Measurements from ENCODE around the gene INPP5E.

INPP5E gene

DNA sequence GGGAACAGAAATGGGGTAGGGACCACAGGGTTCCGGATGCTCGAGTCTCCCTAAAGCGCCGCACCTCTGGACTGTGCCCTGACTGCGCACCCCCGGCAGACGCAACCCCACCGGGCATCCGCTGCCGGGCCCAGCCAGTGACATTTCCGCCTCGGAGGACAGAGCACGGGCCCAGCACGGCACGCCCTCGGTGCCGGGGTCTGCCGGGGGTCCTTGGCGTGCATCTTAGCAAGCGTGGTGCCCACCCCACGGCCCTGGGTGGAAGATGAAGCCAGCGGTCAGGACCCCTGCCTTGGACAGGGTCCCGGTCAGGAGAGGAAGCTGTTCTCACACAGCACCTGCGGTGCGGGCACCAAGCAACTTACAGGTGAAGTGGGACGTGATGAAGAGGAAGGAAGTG lies 7.1 kb downstream of the INPP5E start:
- H3K4me1 ChIP-seq (ENCODE audit: control insufficient read depth, insufficient read depth, low read length) = no peaks in the 10 kb centered on the region
- no peaks in the 10 kb centered on the region for H3K9me3 ChIP-seq (ENCODE audit: control insufficient read depth, insufficient read depth, low read depth, low read length)
- peaks cover 0 to 85% of the 10 kb centered on the region in 2 experiments; a peak in 2 of 3 replicates for H3K36me3 ChIP-seq (ENCODE audit: control insufficient read depth in 2 of 2, insufficient read depth in 1 of 2, low read length in 2 of 2)
- H3K4me3 ChIP-seq (ENCODE audit: low read depth, low read length) = no peak overlapping the region
- TF ChIP-seq ZNF549 (tag by site-specific recombination; IDR thresholded peaks at IDR 0.05) = no peak
- TF ChIP-seq ZNF10 (tag by site-specific recombination; IDR thresholded peaks at IDR 0.05) = 0 out of 2 replicates have a peak, but pooled peaks have one; percentile 46
- ChIA-PET POLR2A (no interaction called here), CTCF (interaction anchor here (0.7 kb wide), 1 partner anchor 193 kb away, joined by 3 read pairs; no protein-coding TSS in a partner anchor)
- no peak overlapping the region for H3K27ac ChIP-seq (ENCODE audit: extremely low read depth, low read depth, low read length)

DNA sequence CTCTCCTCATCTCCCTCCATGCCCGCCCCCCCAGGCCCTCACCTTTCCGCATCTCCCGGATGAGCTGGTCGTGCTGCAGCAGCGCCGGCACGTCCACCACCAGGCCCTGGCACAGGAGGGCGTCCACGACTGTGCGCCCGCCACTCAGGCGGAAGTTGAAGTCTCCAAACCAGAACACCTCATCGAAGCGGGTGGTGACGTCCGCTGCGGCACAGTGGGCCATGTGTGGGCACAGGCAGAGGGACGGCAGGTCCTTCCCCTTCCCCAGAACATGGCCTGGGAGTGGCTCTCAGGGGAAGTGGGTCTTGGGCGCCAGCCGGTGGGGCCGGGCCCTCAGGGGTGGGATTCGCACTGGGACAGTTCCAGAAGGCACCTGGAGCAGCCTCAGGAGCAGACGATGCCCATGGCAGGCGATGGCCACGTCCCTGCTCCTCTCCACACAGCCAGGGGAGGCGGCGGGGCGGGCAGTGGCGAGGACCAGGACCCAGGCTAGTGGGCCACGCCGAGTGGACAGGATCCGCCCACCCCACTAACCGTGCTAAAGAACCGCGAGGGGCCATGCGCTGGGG lies 7.8 kb downstream of the INPP5E start:
- Histone ChIP-seq H3K36me3 (ENCODE audit: control insufficient read depth in 2 of 2, insufficient read depth in 1 of 2, low read length in 2 of 2) (peaks cover 0 to 78% of the 10 kb centered on the region in 2 experiments; a peak in 2 of 3 replicates), H3K9me3 (ENCODE audit: control insufficient read depth, insufficient read depth, low read depth, low read length) (no peaks in the 10 kb centered on the region), H3K4me1 (ENCODE audit: control insufficient read depth, insufficient read depth, low read length) (no peaks in the 10 kb centered on the region), H3K27ac (ENCODE audit: extremely low read depth, low read depth, low read length) (no peak overlapping the region), H3K4me3 (ENCODE audit: low read depth, low read length) (no peak overlapping the region)
- ChIA-PET CTCF (no interaction called here), POLR2A (interaction anchor here (0.6 kb wide), 1 partner anchor 45 kb away, joined by 4 read pairs; no protein-coding TSS in a partner anchor)
- TF ChIP-seq PRDM1 (tag by site-specific recombination; IDR thresholded peaks at IDR 0.05) = no peak
- no peak for TF ChIP-seq ZNF155 (tag by site-specific recombination; IDR thresholded peaks at IDR 0.05)
- TF ChIP-seq ZNF324 (tag by site-specific recombination; IDR thresholded peaks at IDR 0.05) = no peak
- no peak for TF ChIP-seq ZNF654 (tag by site-specific recombination; IDR thresholded peaks at IDR 0.05; ENCODE audit: low read depth)
- no peak for TF ChIP-seq ZNF48 (tag by site-specific recombination; IDR thresholded peaks at IDR 0.05)
- TF ChIP-seq GLIS1 (tag by site-specific recombination; IDR thresholded peaks at IDR 0.05) = no peak
- no peak for TF ChIP-seq ZNF610 (tag by site-specific recombination; IDR thresholded peaks at IDR 0.05; ENCODE audit: borderline replicate concordance)
- no peak for TF ChIP-seq ZNF501 (tag by site-specific recombination; IDR thresholded peaks at IDR 0.05)

DNA sequence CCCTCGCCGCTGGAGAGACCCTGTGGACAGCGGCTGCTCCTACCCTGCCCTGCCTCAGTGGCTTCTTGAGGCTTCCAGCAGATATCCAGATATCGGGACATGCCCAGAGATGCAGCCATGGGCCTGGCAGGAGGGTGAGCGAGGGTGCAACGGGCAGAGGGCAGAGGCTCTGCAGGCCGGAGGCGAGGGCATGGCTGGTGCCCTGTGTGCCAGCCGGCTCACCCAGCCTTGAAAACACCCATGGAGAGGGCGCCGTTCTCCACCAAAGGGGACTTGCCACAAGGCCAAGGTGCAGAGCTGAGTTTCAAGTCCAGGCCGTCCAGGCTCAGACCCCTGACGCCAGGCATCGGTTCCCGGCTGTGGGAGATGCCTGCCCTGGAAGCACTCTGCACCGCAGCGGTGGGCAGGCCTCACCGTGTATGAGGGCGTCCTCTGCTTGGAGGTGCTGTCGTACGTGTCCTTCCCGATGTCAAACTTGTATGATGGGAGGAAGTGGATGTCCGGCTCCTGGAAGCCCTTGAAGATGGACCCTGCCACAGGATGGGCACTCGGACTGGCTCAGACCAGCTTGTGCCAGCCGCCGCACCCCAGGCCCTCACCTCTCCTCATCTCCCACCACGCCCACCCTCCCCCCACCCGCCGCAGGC lies 8.9 kb downstream of the INPP5E start:
- no peaks in the 10 kb centered on the region for H3K9me3 ChIP-seq (ENCODE audit: control insufficient read depth, insufficient read depth, low read depth, low read length)
- ChIA-PET POLR2A (interaction anchor here (0.5 to 1.0 kb wide), 3 partner anchors 15 to 334 kb away, joined by 3 to 9 read pairs (median 3); partner anchors contain the start of gene DNLZ), CTCF (interaction anchor here (0.7 kb wide), 1 partner anchor 32 kb away, joined by 3 read pairs; no protein-coding TSS in a partner anchor)
- H3K4me3 ChIP-seq (ENCODE audit: low read depth, low read length) = no peak overlapping the region
- peaks cover 0 to 66% of the 10 kb centered on the region in 2 experiments; a peak in 2 of 3 replicates for H3K36me3 ChIP-seq (ENCODE audit: control insufficient read depth in 2 of 2, insufficient read depth in 1 of 2, low read length in 2 of 2)
- H3K27ac ChIP-seq (ENCODE audit: extremely low read depth, low read depth, low read length) = no peak overlapping the region
- no peak for TF ChIP-seq FEZF1 (tag by site-specific recombination; IDR thresholded peaks at IDR 0.05)
- no peak for TF ChIP-seq ZFP3 (tag by site-specific recombination; IDR thresholded peaks at IDR 0.05; ENCODE audit: low read depth)
- TF ChIP-seq ZNF600 (tag by site-specific recombination; IDR thresholded peaks at IDR 0.05) = 0 out of 2 replicates have a peak, but pooled peaks have one; percentile 11
- TF ChIP-seq, protein P1, sequence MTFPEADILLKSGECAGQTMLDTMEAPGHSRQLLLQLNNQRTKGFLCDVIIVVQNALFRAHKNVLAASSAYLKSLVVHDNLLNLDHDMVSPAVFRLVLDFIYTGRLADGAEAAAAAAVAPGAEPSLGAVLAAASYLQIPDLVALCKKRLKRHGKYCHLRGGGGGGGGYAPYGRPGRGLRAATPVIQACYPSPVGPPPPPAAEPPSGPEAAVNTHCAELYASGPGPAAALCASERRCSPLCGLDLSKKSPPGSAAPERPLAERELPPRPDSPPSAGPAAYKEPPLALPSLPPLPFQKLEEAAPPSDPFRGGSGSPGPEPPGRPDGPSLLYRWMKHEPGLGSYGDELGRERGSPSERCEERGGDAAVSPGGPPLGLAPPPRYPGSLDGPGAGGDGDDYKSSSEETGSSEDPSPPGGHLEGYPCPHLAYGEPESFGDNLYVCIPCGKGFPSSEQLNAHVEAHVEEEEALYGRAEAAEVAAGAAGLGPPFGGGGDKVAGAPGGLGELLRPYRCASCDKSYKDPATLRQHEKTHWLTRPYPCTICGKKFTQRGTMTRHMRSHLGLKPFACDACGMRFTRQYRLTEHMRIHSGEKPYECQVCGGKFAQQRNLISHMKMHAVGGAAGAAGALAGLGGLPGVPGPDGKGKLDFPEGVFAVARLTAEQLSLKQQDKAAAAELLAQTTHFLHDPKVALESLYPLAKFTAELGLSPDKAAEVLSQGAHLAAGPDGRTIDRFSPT (tag by site-specific recombination; IDR thresholded peaks at IDR 0.05) = peak; percentile 73
- no peaks in the 10 kb centered on the region for H3K4me1 ChIP-seq (ENCODE audit: control insufficient read depth, insufficient read depth, low read length)

All from HEK293 (cell line).